ENCODE measurements around the gene CREB3L4.

Gene CREB3L4, protein sequence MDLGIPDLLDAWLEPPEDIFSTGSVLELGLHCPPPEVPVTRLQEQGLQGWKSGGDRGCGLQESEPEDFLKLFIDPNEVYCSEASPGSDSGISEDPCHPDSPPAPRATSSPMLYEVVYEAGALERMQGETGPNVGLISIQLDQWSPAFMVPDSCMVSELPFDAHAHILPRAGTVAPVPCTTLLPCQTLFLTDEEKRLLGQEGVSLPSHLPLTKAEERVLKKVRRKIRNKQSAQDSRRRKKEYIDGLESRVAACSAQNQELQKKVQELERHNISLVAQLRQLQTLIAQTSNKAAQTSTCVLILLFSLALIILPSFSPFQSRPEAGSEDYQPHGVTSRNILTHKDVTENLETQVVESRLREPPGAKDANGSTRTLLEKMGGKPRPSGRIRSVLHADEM

DNA sequence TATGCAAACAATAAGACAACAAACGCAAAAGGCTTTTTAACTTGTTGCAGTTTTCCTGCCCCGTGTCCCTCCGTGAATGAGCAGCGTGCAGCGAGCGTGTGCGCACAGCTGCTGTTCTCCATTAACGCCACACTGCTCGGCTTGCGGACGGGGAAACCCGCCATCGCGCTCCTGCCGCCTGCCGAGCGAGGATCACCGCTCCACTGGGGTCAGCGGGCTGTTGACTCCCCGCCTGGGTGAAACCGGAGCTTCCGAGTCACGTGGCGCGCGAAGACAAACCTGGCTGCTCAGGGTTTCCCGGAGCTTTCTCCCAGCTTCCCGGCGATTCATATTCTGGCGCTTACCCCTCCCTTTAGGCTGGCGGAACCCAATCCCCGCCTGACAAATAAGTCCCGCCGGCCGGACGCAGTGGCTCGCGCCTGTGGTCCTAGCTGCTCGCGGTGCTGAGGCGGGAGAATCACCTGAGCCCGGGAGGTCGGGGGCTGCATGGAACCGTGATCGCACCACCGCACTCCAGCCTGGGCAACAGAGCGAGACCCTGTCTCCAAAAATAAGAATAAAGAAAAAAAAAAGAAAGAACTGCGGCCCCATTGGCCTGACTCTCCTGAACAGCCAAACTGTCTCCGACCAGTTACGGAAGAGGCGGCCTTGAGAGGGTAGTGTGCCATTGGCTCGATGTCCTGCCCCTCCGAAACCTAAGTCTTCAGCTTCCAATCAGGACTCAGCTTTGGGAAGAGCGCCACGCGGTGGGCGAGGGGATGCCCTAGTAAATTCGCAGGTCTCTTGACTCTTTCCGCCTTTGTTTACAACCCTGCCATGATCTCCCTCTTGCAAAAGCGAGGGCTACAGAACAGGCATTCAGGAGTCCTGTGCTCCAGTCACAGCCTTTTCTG is at the start of gene CREB3L4:
Gene CREB3L4 (plus strand): TSS at position 796 of the 893 bp plus-strand sequence. CDS start 624 bp downstream, outside the sequence.
- peak; percentile 88 for DNase-seq

DNA sequence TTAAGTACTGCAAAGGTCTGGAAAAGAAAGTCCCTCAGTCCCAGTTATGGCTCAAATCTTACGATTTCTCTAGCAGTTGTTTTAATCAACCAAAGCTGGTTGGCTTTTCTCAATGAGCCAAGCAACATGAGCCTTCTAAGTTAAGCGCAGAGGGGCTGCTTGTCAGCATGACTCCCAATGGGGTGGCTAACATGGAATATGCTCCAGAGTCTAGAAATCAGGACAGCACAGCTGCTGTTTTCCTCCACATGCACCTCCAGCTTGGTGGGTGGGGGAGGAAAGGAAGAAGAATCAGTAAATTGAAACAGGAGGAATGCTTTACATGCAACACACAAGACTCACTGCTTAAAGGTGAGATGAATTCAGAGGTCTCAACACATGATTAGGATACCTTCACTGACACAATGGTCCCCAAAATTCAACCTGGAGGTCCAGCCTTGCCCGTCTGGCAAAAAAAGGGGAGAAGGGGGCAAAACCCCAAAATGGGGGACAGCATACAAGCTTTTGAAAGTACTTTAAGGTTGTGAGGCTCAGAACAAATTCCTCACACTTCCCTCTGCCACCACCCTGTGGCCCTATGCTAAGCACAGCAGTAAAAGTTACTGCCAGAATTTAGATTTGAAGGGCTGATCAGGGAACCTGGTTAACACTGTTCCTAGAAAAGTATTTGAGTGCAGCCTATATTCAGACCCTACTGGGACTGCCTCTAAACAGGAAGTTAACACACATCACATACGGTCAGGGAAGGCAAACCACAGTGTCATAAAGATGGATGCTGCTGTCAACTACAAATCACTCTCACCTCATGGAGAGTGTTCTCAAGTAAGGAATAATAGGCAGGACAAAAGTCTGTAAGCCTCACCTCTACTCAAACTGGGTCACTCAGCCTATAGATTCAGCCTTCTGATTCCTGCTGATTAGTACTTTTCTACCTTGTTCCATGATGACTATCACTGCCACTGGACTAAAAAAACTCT is 47.5 kb upstream of the CREB3L4 start:
- no peak for DNase-seq

DNA sequence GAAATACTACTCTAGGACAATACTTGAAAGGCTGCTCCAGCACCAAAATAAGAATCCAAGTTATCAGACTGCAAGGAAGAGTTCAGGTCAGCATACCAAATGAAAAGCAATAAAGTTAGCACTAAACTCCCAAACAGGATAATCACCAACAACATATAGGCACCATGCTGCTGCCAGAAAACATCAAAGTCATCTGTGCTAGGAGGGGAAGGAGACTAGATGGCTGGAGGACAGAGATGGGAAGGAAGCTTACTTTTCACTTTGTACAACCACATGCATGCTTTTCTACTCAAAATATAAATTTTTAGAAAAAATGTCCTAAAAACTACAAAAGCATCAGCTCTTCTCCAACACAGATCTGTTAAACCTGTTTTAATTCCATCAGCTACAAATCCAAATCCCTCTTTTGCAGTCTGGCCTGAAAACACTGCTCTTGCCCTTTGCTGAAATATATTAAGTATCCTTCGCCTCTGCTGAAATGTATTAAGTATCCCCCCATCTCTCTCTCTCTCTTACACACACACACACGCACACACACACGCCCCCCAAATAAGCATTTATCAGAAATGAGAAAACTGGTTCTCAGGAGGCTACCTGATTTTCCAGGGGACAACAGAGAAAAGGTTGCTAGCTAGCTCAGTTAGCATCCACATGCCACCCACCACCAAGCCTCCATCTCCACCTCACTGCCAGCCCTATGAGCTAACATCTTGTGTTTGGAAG is 46.5 kb upstream of the CREB3L4 start:
- no peak for DNase-seq

DNA sequence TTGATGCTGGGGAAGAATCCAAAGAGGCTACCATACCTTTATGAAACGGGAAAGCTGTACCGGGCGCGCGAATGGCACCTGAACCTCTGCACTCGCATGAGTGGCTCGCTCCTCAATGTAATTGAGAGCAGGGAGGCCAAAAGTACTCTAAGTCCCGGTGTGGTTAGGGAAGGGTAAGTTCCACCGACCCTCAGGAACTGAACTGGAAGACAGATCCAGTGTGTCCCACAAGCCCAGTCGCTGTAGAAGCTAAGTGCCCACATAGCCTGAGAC is 46.0 kb upstream of the CREB3L4 start:
- no peak for DNase-seq

DNA sequence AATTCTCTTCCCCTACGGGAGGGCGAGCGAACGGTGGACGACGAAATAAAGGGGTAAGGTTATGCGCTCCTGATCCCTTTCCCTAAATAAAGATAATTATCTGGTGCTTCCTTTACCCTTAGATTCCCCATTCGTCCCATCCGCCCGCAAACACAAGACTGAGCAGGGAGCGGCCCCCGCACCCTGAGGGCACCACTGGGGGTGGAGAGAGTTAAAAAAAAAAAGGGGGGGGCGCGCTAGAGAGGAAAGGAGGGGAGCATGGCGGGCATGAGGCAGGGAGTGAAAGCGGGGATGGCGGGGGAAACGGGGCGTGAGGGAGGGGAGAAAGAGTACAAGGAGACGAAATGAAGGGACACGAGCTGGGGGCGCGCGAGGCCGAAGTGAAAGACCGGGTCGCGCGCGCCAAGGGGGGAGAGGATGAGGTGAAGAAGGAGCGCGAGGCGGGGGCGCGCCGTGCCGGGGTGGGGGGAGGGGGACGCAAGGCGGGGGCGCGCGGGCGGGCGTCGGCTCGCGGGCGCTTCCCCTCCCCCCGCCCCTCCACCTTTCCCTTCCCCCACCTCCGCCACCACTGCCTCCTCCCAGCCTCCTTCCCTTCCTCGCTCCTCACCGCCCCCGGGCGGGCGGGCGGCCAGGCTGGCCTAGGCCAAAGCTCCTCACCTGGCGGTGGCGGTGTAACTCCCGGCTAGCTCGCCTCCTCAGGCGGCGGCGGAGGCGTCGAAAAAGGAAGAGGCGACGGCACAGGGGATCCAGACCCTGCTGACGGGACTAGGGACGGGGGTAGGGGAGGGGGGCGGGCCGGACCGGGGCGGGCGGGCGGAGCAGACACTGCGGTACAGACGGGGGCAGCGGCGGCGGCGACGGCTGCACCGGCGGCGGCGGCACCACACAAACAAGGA is 45.4 kb upstream of the CREB3L4 start:
- no peak for DNase-seq

DNA sequence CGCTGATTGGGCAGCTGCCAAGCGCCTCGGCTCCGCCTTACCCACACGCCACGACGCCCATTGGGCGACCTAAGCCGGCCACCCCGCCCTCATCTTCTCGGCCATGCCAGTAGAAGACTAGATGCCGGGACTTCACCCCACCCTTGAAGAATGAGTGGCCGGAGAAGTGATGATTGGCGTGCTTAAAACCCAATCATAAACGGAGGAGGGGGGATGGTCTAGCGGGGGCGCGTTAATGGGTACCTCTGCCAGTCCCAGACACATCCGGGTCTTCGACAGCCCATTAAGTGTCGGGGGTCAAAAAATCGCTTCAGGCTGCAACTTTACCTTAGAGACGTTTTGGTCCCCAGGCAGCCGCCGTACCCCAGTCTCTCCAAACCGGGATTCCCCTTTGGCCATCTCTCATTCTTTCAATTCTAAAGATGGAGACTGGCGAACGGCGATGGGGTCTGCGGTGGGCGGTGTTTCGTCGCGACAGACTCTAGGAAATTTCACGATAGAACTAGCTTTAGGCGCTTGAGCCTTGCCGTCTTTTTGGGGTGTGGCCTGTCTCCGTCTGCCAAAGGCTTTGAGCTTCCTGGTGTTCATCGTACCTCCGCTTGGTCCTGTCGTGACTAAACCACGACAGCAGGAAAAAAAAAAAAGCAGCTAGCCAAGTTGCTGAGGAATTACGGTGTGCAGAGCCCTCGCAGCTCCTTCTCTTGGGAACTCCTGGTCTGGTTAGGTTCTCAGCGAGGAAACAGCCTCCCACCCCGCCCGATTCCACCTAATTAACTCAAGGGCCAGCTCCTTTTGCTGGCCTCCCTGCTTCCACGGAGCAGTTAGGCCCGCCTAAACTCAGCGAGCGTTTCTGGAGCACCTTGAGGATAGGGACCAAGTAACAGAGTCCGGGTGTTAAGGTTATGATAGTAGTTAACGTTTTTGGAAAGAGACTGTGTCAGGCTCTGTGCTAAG is 44.5 kb upstream of the CREB3L4 start, which contains the start of gene GATAD2B:
Gene GATAD2B (minus strand): TSS at position 1 of the 954 bp plus-strand sequence. CDS start 94,625 bp downstream, outside the sequence.
- peak; percentile 98 for DNase-seq

DNA sequence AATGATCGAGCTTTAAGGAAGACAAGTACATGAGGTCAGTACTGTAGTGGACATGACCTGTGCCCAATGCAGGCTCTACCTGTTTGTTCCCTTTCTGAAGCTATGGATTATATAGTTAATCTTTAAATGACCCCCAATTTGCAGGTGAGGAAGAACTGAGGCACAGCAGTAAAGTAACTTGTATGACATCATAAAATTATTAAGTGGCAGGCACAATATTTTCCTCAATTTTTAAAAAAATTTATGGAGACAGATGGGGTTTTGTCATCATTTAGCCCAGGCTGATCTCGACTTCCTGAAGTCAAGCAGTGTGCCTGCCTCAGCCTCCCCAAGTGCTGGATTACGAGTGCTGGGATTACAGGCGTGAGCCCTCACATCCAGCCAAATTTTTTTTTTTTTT is 41.3 kb upstream of the CREB3L4 start:
- DNase-seq: no peak

DNA sequence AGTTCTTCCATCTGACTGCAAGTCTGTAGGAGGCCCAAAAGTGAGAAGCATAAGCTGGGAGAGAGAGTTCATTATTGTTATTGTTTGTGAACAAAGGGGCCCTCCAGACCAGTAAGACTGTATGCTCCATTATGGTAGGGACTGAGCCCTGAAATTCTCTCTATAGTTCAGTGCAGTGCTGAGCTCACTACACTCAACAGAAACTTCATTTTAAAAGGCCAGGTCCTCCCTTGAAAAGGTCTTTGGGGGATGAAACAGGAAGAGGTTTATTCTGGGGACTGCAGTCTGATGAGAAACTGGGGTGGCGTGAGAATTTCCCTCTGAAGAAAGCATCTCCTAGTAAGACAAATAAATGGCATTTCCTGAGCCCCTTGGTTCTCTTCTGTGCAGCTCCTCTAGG is 39.5 kb upstream of the CREB3L4 start:
- no peak for DNase-seq

DNA sequence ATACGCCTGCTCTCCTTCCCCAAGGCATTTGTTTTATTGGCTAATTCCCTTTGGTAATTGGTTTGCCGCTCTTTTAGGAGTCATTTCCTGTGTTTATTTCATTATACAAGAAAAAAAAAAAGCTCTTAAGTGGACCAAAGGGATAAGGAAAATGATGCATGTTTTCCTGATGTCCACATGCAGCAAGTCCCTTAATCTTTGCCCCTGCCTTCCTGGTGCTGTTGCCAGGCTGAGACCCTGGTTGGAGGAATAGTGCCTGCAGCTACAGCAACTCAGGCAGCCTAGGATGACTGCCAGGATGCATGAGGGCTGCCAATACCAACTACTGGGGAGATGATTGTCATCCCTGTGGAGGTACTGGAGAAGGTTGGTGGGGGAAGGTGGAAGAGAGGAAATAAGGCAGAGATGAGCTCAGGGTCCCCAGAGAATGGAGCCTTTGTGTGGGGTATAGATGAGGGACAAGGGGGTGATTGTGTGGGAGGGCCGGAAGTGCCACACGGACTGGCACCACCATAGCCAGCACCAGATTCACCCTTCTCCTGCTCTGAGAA is 38.8 kb upstream of the CREB3L4 start:
- DNase-seq: no peak

DNA sequence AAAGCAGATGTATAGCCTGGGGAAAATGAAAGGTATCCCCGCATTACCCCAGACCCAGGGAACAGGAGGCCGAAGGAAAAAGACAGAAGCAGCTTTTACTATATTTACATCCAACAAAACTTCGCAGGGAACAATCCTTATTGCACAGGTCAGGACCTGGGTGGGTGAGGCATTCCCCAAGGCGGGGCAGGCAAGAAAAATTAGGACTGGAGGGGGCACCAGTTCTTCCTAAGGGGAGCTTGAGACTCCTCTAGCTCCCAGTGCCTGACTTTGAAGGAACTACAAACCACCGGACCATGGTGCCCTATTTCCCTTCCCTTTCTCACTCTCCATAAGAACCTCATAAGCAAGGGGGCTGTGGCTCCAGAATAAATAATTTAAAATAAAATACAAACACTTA is 38.3 kb upstream of the CREB3L4 start:
- no peak for DNase-seq

DNA sequence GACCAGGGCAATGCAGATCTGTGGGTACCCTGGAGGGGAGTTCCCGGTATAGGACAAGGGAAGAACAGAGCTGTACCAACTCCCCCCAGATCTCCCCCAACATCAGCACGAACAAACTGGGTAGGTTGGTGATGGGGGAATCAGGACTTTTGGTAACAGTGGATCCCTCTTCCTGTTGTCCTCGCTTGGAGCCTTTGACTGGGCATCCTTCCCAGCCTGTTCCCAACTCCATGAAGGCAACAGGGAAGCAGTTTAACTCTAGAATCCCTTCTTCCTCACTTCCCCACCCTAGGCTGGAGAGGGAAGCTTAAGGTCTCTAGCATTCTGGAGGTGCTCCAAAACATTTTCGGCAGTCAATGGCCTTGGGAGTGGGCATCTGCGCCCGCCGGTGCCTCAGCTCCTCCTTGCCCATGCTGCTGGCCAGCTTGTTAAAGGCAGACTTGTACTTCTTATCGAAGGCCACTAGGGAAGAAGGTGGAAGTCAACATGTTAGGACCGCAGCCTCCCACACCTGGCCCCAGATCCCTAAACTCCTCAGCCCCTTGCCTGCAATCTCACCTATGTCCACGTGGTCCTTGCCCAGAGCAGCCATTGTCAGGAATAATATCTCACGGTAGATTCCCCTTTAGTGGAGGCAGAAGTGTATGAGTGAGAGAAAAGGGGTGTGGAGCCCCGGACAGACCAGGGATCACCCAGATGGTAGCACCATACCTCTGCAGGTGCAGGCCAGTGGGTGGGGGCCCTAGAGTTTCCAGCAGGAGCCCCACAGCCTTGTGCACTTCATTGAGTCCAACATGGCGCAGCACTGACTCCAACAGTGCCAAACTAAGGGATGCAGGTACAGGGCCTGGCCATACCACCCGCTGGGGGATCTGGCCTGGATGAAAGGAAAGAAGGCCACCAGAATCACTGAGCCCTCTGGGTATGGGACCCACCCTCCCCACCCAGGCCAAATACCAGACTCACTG is 37.4 kb upstream of the CREB3L4 start:
- no peak for DNase-seq

DNA sequence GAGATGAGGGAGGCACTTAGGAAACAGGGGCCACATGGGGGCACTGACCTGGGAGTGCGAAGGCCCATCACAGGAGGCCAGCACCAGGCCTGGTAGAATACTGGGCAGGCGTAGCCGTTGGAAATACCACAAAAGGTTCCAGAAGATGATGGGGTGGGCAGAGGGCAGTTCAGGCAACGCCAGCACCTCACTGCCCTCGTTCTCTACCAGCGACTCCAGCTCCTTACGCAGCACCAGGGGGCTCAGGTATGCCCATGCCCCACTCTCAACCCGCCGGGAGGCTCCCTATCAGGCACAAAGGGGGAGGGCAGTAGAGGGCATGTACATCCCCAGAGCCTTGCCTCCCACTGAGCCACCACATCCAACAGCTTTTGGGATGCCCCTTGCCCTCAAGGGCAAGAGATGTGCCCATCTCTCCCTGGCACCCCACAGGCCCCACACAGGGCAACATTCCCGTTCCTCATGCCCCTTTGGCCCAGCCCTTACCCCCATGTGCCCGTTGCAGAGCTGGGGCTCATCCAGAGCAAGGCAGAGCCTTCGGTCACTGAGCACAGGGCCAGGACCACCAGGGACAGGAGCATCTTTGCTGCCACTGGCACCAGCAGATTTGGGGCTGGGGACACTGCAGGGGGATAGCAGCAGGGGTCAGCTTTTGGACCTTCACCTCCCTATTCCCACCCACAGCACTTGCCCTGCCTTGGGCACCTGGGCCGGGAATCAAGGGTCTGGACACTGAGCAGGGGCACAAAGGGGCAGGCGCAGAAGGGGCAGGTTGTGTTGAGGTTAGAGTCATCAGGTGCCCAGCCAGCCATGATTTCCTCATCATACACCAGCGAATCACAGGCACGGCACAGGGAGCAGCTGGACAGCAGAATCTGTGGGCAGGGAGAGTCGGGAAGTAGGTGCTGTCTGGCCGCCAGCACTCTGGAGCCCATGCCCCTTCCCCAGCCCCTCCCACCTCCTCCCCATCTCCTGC is 35.3 kb upstream of the CREB3L4 start:
- DNase-seq: no peak

DNA sequence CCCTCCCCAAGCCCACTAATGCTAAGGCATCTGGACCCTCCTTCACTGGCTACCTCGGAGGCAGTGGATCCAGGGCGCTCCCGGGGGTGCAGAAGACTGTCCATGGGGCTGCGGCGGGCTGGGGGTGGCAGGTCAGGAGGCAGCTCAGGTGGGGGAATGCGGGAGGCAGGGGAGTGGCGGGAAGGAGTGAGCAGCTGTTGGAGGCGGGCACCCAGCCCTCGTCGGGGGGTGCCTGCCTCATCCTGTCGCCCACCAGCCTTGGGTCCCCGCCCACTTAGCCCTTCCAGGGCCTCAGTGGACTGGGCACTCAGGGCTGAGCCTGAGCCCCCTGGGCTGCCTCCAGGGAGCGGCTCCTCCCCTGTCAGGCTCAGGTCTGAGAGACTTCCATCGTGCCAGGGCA is 34.3 kb upstream of the CREB3L4 start:
- DNase-seq: no peak

DNA sequence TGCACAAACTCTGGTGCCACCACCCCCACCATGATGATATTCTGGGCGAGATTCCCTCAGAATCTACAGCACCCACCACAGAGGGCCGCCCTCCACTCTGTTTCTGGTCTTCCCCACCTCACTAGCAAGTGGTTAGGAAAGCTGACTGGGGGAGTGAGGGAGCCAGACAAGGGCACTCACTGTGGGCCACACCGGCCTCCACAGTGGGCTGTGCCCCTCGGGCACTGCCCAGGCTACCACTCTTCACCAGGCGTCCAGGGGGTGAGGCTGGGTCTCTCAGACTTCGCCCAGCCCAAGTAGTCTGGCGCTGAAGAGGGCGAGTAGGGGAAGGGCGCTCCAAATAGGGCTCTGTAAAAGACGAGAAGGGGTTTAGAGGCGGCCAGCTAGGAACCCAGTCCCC is 33.7 kb upstream of the CREB3L4 start:
- no peak for DNase-seq

DNA sequence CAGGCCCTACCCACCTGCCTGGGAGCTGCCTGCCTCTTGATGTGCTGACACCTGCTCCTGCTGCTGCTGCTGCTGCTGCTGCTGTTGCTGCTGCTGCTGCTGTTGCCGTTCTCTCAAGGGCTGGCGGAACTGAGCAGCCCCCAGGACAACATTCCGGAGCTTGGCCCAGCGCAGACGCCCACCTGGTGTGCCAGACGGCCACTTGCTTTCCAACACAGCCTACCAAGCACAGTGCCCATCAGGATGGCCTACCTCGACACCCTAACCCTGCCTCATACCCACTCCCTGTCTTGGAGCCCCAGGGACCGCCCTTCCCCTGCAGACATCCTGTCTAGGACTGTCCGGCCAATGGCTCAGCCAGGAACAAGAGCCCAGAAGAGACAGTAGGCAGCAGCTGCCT is 33.0 kb upstream of the CREB3L4 start:
- DNase-seq: no peak

DNA sequence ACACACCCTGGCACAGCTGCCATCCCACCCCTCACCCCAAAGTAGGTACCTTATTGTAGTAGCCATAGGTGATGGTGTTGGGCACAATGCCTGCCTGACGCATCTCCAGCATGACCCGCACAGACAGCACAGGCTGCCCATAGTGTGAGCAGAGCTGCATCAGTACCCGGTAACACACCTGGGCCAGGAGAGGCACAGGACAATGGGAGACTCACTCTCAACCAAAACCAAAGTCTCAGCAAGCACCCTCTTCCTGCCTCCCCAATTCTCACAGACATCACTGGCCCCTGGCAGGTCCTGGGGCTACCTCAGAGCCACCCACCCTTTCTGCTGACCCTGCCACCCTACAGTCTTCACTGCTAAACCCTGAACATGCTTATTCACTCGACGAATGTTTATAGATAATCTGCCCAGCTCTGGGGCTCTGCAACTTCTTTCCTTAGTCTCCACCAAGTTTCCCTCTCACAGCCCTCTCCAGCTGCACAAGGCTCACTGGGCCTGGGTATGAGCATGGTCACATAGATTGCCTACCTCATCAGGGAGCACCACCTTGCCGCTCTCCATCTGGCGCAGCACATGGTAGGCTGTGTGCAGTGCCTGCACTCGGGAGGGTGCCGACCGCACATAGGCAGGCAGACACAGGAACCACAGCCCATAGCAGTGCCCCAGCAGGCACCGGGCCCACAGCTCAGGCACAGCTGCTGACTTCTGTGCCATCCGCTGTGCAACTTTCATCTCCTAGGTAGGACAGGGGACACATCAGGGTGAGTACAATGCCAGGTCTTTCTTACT is 31.5 kb upstream of the CREB3L4 start:
- no peak for DNase-seq
